ENCODE data around the gene RAVER2.
"Not testable (repeated sequence)": the region's sequence is repeated elsewhere in the genome, so short reads cannot be mapped to it uniquely, and the experiment has no call there.

RAVER2 gene

DNA sequence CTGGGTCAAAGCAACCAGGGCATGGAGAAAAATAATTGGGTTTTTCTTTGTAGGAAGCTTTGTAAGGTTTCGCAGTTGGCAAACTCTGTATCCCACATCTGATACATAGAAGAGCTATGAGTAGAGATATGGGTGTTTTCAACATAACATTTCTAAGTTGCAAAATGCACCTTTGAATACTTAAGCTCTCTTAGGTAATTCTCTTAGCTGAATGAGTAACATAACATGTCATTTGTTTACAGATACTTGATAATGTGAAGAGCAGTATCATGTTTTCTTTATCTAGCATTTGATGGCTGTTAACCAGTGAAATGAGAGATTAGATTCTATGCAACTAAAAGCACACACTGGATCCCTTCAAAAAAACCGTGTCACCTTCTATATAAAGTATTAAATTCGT lies 21.6 kb downstream of the RAVER2 start:
- DNase-seq (no peak), ATAC-seq (no peak)
- Mint-ChIP-seq H3K4me1 (no peaks in the 10 kb centered on the region), H3K9me3 (peaks cover 8 to 11% of the 10 kb centered on the region in 2 donors), H3K27ac (no peak overlapping the region), H3K4me3 (no peak overlapping the region), H3K27me3 (no peaks in the 10 kb centered on the region)

DNA sequence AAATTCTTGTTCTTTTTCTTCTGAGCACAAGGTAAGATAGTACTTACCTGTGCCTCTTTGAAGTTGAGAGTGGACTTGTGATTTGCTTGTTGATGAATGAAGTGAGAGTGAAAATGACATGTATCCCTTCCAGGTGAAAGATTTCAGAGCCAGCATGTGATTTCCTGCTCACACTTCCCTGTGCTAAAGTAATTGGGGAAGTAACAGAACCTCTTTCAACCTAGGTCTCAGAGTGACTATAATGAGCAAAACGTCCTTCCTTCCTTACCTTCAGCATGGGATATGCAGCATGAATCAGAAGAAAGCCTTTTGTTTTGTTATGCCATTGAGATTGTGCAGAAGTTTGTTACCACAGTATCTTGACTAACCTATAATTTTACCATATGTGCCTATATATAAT lies 24.6 kb downstream of the RAVER2 start:
- H3K4me1 Mint-ChIP-seq, result no peaks in the 10 kb centered on the region
- ATAC-seq, result no peak
- H3K4me3 Mint-ChIP-seq, result no peak overlapping the region
- H3K27ac Mint-ChIP-seq, result no peak overlapping the region
- H3K27me3 Mint-ChIP-seq, result no peaks in the 10 kb centered on the region
- peaks cover 8 to 17% of the 10 kb centered on the region in 2 donors for H3K9me3 Mint-ChIP-seq
- DNase-seq, result no peak

GRCh38 chr1:64769971-64770370 lies 25.1 kb downstream of the RAVER2 start:
- Mint-ChIP-seq H3K27ac (no peak overlapping the region), H3K4me3 (no peak overlapping the region), H3K9me3 (peaks cover 8 to 17% of the 10 kb centered on the region in 2 donors), H3K4me1 (no peaks in the 10 kb centered on the region), H3K27me3 (no peaks in the 10 kb centered on the region)
- no peak for DNase-seq
- ATAC-seq, result no peak

DNA sequence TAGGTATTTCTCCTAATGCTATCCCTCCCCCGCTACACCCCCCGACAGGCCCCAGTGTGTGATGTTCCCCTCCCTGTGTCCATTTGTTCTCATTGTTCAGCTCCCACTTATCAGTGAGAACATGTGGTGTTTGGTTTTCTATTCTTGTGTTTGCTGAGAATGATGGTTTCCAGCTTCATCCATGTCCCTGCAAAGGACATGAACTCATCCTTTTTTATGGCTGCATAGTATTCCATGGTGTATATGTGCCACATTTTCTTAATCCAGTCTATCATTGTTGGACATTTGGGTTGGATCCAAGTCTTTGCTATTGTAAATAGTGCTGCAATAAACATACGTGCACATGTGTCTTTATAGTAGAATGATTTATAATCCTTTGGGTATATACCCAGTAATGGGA lies 28.4 kb downstream of the RAVER2 start:
- ATAC-seq, result not testable (repeated sequence)

DNA sequence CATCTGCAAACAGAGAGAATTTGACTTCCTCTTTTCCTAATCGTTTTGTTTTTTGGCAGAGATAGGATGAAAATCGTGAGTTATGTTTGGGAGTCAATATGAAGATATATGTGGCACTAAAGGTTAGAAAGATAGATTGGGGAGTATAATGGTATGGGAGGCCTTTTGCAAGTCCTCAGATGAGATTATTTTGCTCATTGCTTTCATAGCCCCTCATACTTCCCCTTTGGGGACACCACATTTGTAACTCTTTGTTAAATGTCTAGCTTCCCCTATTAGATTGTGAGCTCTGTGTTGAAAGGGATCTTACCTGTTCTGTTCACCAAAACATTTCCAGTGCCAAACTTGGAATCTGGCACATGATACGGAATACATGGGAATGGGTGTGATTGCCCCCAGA lies 30.2 kb downstream of the RAVER2 start:
- Mint-ChIP-seq H3K9me3 (peaks cover 8 to 22% of the 10 kb centered on the region in 2 donors), H3K27ac (no peak overlapping the region), H3K27me3 (no peaks in the 10 kb centered on the region), H3K4me1 (no peaks in the 10 kb centered on the region), H3K4me3 (no peak overlapping the region)
- DNase-seq (no peak), ATAC-seq (no peak)

More for the DNA sequence above, 28.4 kb downstream of the RAVER2 start:
- H3K27ac Mint-ChIP-seq, H3K27me3 Mint-ChIP-seq, DNase-seq, H3K4me3 Mint-ChIP-seq, H3K4me1 Mint-ChIP-seq: not testable (repeated sequence)
- H3K9me3 Mint-ChIP-seq, result peaks cover 8 to 22% of the 10 kb centered on the region in 2 donors

DNA sequence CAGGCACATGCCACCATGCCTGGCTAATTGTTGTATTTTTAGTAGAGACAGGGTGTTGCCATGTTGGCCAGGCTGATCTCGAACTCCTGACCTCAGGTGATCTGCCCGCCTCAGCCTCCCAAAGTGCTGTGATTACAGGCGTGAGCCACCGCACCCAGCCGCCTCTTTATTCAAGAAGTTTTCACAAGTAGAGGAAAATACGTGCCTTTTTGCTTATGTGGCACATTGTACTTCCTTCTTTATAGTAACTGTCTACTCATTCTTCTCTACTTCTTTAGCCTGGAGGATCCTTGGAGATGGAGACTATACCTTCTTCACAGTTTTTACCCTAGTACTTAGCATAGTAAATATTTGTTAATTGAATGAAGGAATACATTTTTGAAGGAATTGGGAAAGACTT lies 37.2 kb downstream of the RAVER2 start:
- not testable (repeated sequence) for H3K9me3 Mint-ChIP-seq, DNase-seq, H3K27ac Mint-ChIP-seq, H3K4me3 Mint-ChIP-seq, H3K4me1 Mint-ChIP-seq, H3K27me3 Mint-ChIP-seq, ATAC-seq

GRCh38 chr1:64782848-64783247 lies 38.0 kb downstream of the RAVER2 start:
- not testable (repeated sequence) for ATAC-seq, H3K4me3 Mint-ChIP-seq, H3K27ac Mint-ChIP-seq, H3K27me3 Mint-ChIP-seq, DNase-seq, H3K9me3 Mint-ChIP-seq, H3K4me1 Mint-ChIP-seq

DNA sequence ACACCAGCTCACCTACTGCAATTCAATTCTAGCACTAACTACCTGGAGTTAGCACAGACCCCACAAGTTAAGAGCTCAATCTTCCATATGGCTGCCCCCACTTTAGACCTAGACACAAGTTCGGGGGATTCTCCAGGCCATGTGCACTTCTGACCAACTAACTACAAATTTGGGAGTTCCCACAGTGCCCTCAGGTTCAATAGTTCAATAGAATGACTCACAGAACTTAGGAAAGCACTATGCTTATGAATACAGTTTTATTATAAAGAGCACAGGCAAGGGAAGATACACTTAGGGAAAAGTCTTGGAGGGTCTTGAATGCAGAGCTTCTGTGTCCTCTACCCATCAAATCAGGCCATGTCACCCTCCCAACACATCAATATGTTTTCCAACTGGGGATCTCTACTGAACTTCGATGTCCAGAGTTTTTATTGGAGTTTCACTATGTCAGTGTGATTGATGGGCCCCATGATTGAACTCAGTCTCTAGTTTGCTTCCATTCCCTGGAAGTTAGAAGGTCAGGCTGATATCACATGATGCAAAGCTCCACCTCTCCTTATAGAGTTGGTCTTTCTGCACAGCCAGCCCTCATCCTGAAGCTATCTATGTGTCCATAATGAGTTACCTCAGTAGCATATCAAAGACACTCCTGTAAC lies 46.1 kb downstream of the RAVER2 start:
- Mint-ChIP-seq H3K4me3 (no peak overlapping the region), H3K27ac (no peak overlapping the region), H3K27me3 (no peaks in the 10 kb centered on the region), H3K9me3 (peaks cover 11 to 19% of the 10 kb centered on the region in 2 donors), H3K4me1 (no peaks in the 10 kb centered on the region)
- DNase-seq, result no peak
- ATAC-seq, result no peak

DNA sequence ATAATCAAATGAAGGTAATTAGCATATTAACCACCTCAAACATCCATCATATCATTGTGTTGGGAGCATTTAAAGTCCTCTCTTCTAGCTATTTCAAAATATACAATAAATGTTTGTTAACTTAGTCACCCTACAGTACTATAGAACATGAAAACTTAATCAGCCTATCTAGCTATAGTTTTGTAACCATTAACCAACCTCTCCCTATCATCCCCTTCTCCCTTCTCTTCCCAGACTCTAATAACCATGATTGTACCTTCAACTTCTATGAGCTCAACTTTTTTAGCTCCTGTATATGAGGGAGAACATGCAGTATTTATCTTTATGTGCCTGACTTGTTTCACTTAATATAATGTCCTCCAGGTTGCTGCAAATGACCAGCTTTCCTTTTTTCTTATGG lies 54.0 kb downstream of the RAVER2 start:
- no peak for ATAC-seq

DNA sequence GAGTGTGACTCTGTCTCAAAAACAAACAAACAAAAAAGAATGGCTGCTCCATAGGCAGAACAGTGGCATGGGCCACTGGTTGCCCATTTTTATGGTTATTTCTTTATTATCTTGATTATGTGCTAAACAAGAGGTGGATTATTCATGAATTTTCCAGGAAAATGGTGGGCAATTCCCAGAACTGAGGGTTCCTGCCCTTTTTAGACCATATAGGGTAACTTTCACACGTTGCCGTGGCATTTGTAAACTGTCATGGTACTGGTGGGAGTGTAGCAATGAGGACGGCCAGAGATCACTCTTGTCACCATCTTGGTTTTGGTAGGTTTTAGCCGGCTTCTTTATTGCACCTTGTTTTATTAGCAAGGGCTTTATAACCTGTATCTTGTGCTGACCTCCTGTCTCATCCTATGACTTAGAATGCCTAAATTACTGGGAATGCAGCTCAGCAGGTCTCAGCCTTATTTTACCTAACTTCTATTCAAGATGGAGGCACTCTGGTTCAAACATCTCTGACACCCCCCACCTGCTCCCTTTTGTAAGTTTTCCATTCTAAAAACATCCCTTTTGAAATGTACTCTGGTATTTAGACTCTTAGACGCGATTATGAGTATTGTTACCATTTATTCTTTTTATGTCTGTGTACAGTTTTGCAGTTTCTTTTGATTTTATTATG lies 57.1 kb downstream of the RAVER2 start:
- H3K9me3 Mint-ChIP-seq, result no peaks in the 10 kb centered on the region
- no peaks in the 10 kb centered on the region for H3K27me3 Mint-ChIP-seq
- no peak for ATAC-seq
- H3K4me1 Mint-ChIP-seq, result no peaks in the 10 kb centered on the region
- no peak for DNase-seq
- no peak overlapping the region for H3K27ac Mint-ChIP-seq
- H3K4me3 Mint-ChIP-seq, result no peak overlapping the region

More for the DNA sequence above, 54.0 kb downstream of the RAVER2 start:
- no peaks in the 10 kb centered on the region for H3K27me3 Mint-ChIP-seq
- no peaks in the 10 kb centered on the region for H3K4me1 Mint-ChIP-seq
- no peak overlapping the region for H3K27ac Mint-ChIP-seq
- no peak overlapping the region for H3K4me3 Mint-ChIP-seq
- no peaks in the 10 kb centered on the region for H3K9me3 Mint-ChIP-seq
- DNase-seq, result no peak

DNA sequence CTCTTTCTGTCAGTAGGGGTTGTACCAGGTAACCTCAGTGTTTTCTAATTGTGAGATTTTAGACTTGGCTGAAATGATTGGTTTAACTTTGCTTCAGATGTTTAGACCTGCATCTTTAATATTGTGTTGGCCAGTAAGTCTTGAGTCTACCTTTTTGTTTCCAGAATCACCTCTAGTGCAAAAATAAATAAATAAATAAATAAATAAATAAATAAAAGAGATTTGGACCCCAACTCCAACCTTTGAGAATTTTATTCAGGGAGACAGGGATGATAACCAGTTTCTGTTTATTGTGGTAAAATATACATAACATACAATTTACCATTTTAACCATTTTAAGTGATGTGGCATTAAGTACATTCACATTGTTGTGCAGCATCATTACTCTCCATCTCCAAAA lies 64.4 kb downstream of the RAVER2 start:
- no peaks in the 10 kb centered on the region for H3K9me3 Mint-ChIP-seq
- no peaks in the 10 kb centered on the region for H3K4me1 Mint-ChIP-seq
- H3K4me3 Mint-ChIP-seq, result no peak overlapping the region
- DNase-seq, result no peak
- H3K27ac Mint-ChIP-seq, result no peak overlapping the region
- ATAC-seq, result no peak
- H3K27me3 Mint-ChIP-seq, result no peaks in the 10 kb centered on the region

GRCh38 chr1:64810001-64810400 lies 65.1 kb downstream of the RAVER2 start:
- Mint-ChIP-seq H3K4me1 (no peaks in the 10 kb centered on the region), H3K4me3 (no peak overlapping the region)
- no peak for ATAC-seq

DNA sequence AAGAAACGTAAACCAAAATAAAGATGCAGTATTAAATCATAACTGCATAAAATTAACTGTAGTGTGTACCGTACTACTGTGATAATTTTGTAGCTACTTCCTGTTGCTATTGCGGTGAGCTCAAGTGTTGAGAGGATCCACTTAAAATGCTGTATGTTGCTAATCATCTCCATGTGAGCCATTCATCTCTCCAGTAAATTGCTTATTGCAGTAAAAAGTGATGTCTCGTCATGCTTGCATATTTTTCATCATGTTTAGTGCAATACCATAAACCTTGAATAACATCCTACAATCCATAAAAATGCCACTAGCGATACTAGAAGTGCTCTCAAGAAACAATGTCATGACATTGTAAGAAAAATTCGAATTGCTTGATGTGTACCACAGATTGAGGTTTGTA lies 66.3 kb downstream of the RAVER2 start:
- H3K27ac Mint-ChIP-seq, result no peak overlapping the region
- ATAC-seq (no peak), DNase-seq (no peak)
- H3K9me3 Mint-ChIP-seq, result no peaks in the 10 kb centered on the region
- H3K27me3 Mint-ChIP-seq, result no peaks in the 10 kb centered on the region
- no peak overlapping the region for H3K4me3 Mint-ChIP-seq
- no peaks in the 10 kb centered on the region for H3K4me1 Mint-ChIP-seq

More at GRCh38 chr1:64810001-64810400, 65.1 kb downstream of the RAVER2 start:
- no peak for DNase-seq
- H3K27me3 Mint-ChIP-seq, result no peaks in the 10 kb centered on the region
- no peaks in the 10 kb centered on the region for H3K9me3 Mint-ChIP-seq
- H3K27ac Mint-ChIP-seq, result no peak overlapping the region

DNA sequence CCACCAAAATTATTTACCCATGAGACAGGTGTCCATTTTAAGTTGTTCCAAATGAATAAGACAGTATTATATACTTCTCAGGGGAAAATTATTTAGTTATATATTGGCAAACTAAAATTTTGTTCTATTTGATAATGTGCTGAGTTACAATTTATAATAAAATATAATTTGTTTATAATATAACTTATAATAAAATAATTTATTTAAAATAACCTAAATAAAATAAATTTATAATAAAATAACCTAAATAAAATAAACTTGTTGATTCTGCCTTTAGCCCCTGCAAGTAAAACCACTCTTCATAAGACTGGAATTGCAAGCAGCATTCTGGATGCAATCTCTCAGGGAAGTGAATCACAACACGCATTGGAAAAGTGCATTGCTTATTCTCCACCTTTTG lies 69.6 kb downstream of the RAVER2 start:
- DNase-seq (no peak), ATAC-seq (no peak)
- H3K4me3 Mint-ChIP-seq, result no peak overlapping the region
- H3K4me1 Mint-ChIP-seq, result no peaks in the 10 kb centered on the region
- no peaks in the 10 kb centered on the region for H3K9me3 Mint-ChIP-seq
- H3K27me3 Mint-ChIP-seq, result no peaks in the 10 kb centered on the region
- H3K27ac Mint-ChIP-seq, result no peak overlapping the region

DNA sequence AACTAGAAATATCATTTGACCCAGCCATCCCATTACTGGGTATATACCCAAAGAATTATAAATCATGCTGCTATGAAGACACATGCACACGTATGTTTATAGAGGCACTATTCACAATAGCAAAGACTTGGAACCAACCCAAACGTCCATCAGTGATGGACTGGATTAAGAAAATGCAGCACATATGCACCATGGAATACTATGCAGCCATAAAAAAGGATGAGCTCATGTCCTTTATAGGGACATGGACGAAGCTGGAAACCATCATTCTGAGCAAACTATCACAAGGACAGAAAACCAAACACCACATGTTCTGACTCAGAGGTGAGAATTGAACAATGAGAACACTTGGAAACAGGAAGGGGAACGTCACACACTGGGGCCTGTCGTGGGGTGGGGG lies 72.5 kb downstream of the RAVER2 start:
- DNase-seq, H3K4me3 Mint-ChIP-seq, H3K4me1 Mint-ChIP-seq, H3K27ac Mint-ChIP-seq, H3K27me3 Mint-ChIP-seq, ATAC-seq, H3K9me3 Mint-ChIP-seq: not testable (repeated sequence)

DNA sequence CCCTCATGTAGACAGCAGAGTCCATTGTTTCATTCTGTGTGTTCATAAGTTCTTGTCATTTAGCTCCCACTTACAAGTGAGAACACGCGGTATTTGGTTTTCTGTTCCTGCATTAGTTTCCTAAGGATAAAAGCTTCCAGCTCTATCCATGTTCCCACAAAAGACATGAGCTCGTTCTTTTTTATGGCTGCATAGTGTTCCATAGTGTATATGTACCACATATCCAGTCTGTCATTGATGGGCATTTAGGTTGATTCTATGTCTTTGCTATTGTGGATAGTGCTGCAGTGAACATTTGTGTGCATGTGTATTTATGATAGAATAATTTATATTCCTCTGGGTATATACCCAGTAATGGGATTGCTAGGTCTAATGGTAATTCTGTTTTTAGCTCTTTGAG lies 75.7 kb downstream of the RAVER2 start:
- H3K4me1 Mint-ChIP-seq, H3K27ac Mint-ChIP-seq, H3K27me3 Mint-ChIP-seq, H3K9me3 Mint-ChIP-seq, DNase-seq, H3K4me3 Mint-ChIP-seq, ATAC-seq: not testable (repeated sequence)

- DNase-seq, result no peak
- H3K4me1 Mint-ChIP-seq, result peaks cover 25% of the 10 kb centered on the region
- no peak for ATAC-seq
- H3K9me3 Mint-ChIP-seq, result no peaks in the 10 kb centered on the region
- no peak overlapping the region for H3K27ac Mint-ChIP-seq
- no peak overlapping the region for H3K4me3 Mint-ChIP-seq
- H3K27me3 Mint-ChIP-seq, result no peaks in the 10 kb centered on the region
Measured at GRCh38 chr1:64822621-64823020, 77.7 kb downstream of the RAVER2 start.
